Endometrial microvascular endothelial cells (primary cell): Measurements from ENCODE around the gene RASSF1. TPM values are rescaled to one million over a fixed set of nuclear protein-coding genes. Genes with fewer than 3 reads are reported as not detected.

Source experiments
- in situ Hi-C: cut with HindIII; loops from 2 replicates; pipeline ENCODE4 v1.10.0; 2017; ENCODE audit warnings: low sequenced_read_pairs, low pct_unique_long_range_greater_than_20kb; ENCODE audit errors: inconsistent ontology term
- total RNA-seq: library from RNA; depleted of rRNA; stranded (reverse); fragments of >200 nt; gene quantifications from one replicate; pipeline ENCODE4 v1.2.3, GENCODE V29; 2015; ENCODE audit errors: inconsistent ontology term

The RASSF1 gene, protein sequence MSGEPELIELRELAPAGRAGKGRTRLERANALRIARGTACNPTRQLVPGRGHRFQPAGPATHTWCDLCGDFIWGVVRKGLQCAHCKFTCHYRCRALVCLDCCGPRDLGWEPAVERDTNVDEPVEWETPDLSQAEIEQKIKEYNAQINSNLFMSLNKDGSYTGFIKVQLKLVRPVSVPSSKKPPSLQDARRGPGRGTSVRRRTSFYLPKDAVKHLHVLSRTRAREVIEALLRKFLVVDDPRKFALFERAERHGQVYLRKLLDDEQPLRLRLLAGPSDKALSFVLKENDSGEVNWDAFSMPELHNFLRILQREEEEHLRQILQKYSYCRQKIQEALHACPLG
- 24.7 TPM for total RNA-seq

GRCh38 chr3:50340448-50341329, at the start of gene RASSF1:
RASSF1 (minus strand) TSS chr3:50340836; CDS start chr3:50340805, 31 bp downstream.
- in situ Hi-C loops = no loop called here

DNA sequence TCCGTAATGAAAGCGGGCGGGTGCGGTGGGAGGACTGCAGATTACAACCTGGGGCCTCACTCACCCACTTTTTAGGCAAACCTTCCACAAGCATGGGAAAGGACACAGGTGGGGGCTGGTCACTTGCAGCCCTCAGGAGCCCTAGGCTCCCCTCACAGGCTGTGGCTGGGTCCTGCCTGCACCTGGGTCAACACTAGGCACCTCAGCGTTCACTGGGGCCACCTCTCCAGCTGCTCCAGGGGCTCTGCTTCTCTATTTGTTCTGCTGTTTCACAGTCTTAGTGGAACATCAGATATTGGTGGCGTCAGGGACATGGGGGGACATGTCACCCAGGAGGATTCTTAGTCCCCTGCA, 48.8 kb upstream of the RASSF1 start:
- in situ Hi-C loops = no loop called here

DNA sequence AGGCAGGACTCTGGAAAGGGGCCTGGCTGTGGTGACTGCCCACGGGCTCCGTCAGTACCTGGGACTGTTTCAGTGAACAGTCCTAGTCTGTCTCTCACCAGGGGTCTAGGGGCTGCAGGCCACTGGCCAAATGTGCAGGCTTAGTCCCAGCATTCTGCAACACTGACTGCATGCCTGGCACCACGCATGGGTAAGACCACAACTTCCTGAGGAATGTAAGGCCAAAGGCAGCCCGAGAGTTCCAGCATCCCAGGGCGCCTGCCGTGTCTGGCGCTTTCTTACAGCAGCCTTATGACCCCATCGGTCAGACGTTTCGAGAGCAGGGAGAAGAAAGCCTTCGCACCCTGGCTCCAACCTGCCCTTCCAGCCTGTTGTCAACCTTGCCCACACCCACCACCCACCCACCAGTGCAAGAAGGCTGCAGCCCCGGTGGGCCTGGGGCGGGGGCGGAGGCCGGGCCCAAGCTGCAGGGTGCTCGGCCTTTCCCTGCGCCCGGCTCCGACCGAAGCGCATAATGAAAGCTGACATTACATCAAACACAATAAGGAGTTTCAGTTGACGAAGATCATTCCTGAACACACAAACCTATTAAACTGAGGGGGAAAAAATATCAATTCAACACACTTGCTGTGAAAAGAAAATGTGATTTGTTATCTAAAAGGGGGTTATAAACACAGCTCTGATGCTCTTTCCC, 48.2 kb upstream of the RASSF1 start:
- in situ Hi-C loops = no loop called here

- in situ Hi-C loops = no loop called here
Measured at GRCh38 chr3:50388016-50388719, 47.5 kb upstream of the RASSF1 start.

GRCh38 chr3:50385754-50386153, 45.1 kb upstream of the RASSF1 start:
- in situ Hi-C loops = no loop called here

DNA sequence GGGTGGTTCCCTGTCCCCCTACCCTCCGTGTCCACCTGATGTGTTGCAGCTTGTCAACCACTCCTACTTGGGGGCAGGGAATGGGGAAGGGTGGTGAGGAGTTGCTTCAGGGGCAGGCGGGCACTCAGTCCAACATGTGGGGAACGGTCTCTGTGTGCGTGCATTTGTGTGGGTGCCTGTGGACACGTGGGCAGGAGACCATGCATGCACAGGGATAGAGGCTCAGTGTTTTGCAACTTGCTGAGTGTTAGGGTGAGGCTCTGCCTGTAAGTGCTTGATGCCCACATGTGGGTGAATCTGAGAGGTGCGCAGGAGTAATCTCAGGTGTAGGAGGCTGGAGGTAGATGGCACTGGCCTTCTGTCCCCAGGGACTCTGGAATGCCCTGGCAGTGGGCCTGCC, 43.1 kb upstream of the RASSF1 start:
- in situ Hi-C loops = no loop called here

- in situ Hi-C loops = no loop called here
Measured at GRCh38 chr3:50382722-50383121, 42.1 kb upstream of the RASSF1 start.

- in situ Hi-C loops = no loop called here
Measured at GRCh38 chr3:50381383-50381782, 40.7 kb upstream of the RASSF1 start.

DNA sequence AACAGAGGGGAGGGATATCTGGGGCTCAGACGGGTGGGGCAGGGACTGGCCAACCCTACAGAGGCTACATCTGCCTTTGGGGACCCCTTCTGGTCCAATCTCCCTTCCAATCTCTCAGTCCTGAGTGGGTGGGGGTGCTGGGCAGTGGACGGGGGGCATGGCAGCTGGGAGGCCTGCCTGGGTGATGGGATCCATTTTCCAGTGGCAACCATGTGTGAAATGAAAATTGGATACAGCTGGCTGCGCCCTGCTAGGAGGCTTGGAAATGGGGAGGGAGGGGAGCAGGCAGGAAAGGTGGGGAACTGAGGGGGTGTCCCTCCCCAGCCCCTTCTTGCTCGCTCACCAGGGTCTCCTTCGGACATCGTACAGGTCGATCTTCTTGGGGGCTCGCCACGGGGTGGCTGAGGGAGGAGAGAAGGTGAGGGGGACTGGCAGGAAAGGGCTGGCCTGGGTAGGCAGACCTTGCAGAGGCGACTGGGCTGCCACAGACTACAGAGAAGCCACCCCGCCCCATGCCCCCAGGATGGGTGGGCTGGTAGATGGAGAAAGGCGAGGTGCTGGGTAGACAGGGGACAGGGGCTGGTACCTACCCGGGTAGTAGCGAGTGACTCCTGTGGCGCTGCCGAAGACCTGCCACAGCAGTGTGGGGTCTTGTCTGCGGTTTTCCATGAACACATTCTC, 39.9 kb upstream of the RASSF1 start:
- in situ Hi-C loops = no loop called here

DNA sequence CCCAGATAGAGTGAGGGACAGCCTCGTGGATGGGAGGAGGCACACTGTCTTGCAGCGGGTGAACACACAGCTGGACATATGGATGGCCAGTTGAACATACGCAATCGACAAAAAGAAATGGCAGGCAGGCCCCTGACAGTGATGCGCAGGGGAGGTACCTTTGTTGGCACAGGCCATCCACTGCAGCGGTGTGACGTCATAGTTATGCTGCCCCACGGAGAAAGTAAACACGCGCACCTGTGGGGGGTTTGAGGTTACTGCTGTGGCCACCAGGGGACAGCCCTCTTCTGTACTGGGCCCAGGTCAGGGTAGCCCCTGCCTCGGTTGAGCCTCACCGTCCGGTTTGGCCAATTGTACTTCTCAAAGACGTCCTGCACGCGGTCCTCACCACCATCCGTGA, 38.1 kb upstream of the RASSF1 start:
- in situ Hi-C loops = no loop called here

DNA sequence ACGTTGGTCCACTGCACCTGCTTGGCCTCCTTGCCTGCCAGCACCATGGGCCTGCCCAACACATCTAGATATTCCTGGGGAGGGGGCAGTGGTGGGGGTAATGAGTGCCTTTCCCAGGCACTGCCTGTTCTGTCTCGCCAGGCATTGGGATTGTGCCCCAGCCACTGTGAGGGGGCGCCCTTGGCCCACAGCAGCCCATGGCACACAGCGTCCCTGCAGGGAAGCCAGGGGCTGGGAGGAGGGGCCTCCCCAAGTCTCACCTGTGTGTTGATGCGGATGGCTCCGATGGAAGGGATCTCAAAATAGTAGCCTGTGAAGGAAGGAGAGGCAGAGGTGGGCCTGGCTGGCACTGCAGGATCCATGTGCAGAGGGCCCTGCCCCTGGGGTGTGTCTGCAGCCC, 37.4 kb upstream of the RASSF1 start:
- in situ Hi-C loops = no loop called here

GRCh38 chr3:50375258-50375931, 34.8 kb upstream of the RASSF1 start:
- in situ Hi-C loops = no loop called here

DNA sequence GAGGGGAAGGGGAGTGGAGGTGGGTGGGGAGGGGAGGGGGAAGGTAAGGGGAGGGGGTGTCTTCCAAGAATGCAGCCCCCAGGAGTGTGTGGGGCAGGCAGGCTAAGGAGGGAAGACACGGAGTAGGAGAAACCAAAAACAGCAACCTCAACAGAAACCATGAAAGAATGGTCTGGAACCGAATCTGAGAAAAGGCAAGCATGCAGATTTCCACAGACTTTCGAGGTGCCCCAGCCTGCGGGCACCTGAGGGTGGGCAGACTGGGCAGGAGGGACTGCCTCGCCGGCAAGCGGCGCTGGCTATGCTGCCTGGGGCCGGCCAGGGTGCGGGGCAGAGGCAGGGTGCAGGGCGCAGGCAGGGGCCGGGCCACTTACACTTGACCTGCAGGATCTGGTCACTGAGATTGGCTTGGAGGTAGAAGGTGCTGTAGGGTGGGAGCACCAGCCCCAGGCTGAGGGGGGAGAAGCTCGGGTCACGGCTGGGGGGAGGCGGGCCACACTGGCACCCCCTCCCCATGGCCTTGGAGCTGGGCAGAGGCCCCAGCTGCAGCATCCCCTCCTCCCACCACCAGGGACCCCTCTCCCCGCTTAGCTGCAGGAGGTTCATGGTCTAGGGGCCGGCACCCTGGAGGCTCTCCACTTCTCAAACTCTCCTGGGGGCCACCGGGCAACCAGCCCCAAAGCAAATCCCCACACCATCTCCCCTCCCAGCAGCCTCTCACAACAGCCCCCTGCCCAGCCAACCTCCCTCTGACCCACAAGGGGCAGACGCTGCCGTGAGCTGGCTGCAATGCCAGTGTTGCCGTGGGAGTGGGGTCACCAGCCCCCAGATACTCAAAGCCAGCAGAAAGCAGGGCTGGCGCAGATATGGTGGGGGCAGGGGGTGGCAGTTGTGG, 34.0 kb upstream of the RASSF1 start:
- in situ Hi-C loops = no loop called here

DNA sequence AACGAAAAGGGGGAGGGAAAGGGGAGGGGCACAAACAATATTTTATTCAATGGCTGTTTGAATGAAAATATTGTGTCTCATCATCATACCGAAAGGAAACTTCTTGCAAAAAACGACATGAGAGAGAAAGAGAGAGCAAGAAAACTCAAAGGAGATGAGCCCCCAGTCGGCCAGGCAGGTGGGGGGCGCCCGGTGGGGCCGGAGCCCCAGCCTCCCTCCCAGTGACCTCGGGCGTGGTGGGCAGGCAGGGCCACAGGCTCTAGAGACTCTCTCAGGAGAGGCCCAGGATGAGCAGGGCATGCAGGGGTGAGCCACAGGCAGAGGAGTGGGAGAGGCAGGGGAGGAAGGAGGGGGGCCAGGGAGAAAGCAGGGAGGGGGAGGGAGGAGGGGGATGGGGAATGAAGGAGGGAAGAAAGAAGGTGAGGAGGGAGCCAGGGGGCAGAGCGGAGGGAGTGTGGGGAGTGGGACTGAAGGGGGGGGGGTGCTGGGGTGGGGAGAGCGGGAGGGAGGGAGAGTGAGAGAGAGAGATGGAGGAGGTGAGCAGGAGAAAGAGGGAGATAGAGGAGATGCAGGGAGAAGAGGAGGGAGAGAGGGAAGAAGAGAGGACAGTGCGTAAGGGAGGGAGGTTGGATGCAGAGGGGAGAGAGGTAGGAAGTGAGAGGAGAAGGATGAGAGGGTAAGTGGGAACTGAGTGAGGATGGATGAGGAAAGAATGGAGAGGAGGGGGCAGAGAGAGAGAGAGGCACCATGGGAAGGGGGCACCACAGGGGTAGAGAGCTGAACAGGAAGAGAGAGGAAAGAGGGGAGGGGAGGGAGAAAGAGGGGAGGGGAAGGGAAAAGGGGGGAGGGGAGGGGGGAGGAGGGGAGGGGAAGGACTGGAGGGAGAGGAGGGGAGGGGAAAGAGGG, 32.8 kb upstream of the RASSF1 start:
- in situ Hi-C loops = no loop called here

DNA sequence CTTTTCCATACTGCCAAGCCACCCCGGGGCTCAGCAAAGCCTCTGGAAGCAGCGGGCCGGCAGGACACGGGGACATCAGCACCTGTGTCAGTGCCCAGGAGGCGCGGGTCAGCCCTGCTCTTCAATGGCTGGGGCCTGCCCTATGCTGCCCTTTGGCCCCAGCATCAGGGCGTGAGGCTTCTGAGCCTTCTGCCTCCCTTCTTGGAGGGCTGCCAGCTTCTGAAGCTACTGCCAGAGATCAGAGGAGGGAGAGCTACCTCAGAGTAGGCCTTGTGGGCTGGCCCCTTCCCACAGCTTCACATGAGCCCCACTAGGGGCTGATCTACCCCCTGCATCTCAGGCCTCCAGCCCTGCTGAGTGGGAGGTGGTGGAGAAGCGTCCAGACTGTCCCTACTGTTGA, 31.7 kb upstream of the RASSF1 start:
- in situ Hi-C loops = no loop called here

GRCh38 chr3:50371133-50371685, 30.6 kb upstream of the RASSF1 start:
- in situ Hi-C loops = no loop called here
